ENCODE measurements around the gene GAL3ST1.

DNA sequence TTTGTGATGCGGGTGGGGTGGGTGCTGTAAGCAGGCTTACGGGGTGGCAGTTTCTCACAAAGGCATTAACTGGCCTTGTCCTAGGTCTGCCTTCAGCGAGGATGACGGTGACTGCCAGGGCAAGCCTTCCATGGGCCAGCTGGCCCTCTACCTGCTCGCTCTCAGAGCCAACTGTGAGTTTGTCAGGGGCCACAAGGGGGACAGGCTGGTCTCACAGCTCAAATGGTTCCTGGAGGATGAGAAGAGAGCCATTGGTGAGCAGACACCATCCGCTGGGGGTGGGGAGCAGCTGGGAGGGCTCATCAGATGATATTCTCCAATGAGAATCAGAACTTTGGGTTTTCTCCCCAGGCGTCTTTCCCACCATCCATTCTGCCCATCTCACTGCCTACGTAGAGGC is 38.3 kb upstream of the GAL3ST1 start:
- TF ChIP-seq POLR2A (IDR thresholded peaks at IDR 0.05; ENCODE audit: low read depth) (no peak), CTCF (IDR thresholded peaks at IDR 0.05) (no peak), POLR2AphosphoS5 (IDR thresholded peaks at IDR 0.05) (no peak)

Data from esophagus muscularis mucosa (tissue), 3 donors.